Hepatocyte (in vitro differentiated cells): ENCODE data around the gene IGF2BP1.

ENCODE experiments used
- EZH2 ChIP-seq: fragments of 200-600 bp; sonication (generic); IDR thresholded peaks from 2 replicates; pipeline ENCODE4 v1.6.1; 2016; ENCODE audit warnings: antibody characterized with exemption, mild to moderate bottlenecking, borderline replicate concordance
- EZH2phosphoT487 ChIP-seq: fragments of 200-600 bp; sonication (generic); IDR thresholded peaks from one replicate; pipeline ENCODE4 v1.6.1; 2018; ENCODE audit warnings: antibody characterized with exemption, mild to moderate bottlenecking, low read depth, moderate library complexity; ENCODE audit not compliant: unreplicated experiment, severe bottlenecking
- TF ChIP-seq, protein P1 (sequence below): fragments of 200-600 bp; sonication (generic); IDR thresholded peaks from 2 replicates; pipeline ENCODE4 v1.5.1; 2016; ENCODE audit warnings: antibody characterized with exemption, mild to moderate bottlenecking; ENCODE audit not compliant: poor library complexity

DNA sequence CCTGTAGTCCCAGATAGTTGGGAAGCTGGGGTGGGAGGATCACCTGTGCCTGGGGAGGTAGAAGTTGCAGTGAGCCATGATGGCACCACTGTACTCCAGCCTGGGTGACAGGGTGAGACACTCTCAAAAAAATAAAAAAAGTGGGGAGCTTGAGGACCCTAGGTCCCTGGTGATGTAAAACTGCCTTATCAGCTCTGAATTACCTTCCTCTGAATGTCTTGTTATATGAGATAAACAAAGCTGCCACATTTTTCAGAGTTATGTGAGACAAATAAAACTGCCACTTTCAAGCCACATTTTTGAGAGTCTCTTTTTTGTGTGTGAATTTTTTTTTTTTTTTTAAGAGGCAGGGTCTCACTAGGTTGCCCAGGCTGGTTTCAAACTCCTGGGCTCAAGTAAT is 103.4 kb downstream of the IGF2BP1 start:
- TF ChIP-seq, protein P1, sequence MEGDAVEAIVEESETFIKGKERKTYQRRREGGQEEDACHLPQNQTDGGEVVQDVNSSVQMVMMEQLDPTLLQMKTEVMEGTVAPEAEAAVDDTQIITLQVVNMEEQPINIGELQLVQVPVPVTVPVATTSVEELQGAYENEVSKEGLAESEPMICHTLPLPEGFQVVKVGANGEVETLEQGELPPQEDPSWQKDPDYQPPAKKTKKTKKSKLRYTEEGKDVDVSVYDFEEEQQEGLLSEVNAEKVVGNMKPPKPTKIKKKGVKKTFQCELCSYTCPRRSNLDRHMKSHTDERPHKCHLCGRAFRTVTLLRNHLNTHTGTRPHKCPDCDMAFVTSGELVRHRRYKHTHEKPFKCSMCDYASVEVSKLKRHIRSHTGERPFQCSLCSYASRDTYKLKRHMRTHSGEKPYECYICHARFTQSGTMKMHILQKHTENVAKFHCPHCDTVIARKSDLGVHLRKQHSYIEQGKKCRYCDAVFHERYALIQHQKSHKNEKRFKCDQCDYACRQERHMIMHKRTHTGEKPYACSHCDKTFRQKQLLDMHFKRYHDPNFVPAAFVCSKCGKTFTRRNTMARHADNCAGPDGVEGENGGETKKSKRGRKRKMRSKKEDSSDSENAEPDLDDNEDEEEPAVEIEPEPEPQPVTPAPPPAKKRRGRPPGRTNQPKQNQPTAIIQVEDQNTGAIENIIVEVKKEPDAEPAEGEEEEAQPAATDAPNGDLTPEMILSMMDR, result no peak
- no peak for TF ChIP-seq EZH2phosphoT487
- TF ChIP-seq EZH2, result no peak
